ENCODE data around the gene CTDSP2.
"Not testable (repeated sequence)": the region's sequence is repeated elsewhere in the genome, so short reads cannot be mapped to it uniquely, and the experiment has no call there.

The CTDSP2 gene

GRCh38 chr12:57881475-57881874, 34.9 kb upstream of the CTDSP2 start:
- no peak for DNase-seq (ENCODE audit: low read depth)
- no peak for TF ChIP-seq CTCF (IDR thresholded peaks at IDR 0.05; ENCODE audit: control insufficient read depth, insufficient read depth, low read depth, low read length, missing control alignments)
- H3K4me3 ChIP-seq (ENCODE audit: control insufficient read depth, low read depth, low read length): no peak overlapping the region

GRCh38 chr12:57881035-57881434, 34.5 kb upstream of the CTDSP2 start:
- H3K4me3 ChIP-seq (ENCODE audit: control insufficient read depth, low read depth, low read length); DNase-seq (ENCODE audit: low read depth): not testable (repeated sequence)

GRCh38 chr12:57877876-57878275, 31.3 kb upstream of the CTDSP2 start:
- no peak for DNase-seq (ENCODE audit: low read depth)
- no peak for TF ChIP-seq CTCF (IDR thresholded peaks at IDR 0.05; ENCODE audit: control insufficient read depth, insufficient read depth, low read depth, low read length, missing control alignments)
- no peak overlapping the region for H3K4me3 ChIP-seq (ENCODE audit: control insufficient read depth, low read depth, low read length)

GRCh38 chr12:57875753-57876547, 29.4 kb upstream of the CTDSP2 start:
- DNase-seq (ENCODE audit: low read depth): no peak
- H3K4me3 ChIP-seq (ENCODE audit: control insufficient read depth, low read depth, low read length): no peak overlapping the region
- TF ChIP-seq CTCF (IDR thresholded peaks at IDR 0.05; ENCODE audit: control insufficient read depth, insufficient read depth, low read depth, low read length, missing control alignments): no peak

GRCh38 chr12:57874166-57875108, 27.9 kb upstream of the CTDSP2 start:
- no peak for DNase-seq (ENCODE audit: low read depth)
- H3K4me3 ChIP-seq (ENCODE audit: control insufficient read depth, low read depth, low read length): no peak overlapping the region
- no peak for TF ChIP-seq CTCF (IDR thresholded peaks at IDR 0.05; ENCODE audit: control insufficient read depth, insufficient read depth, low read depth, low read length, missing control alignments)

GRCh38 chr12:57872362-57872761, 25.8 kb upstream of the CTDSP2 start:
- DNase-seq (ENCODE audit: low read depth): no peak
- no peak overlapping the region for H3K4me3 ChIP-seq (ENCODE audit: control insufficient read depth, low read depth, low read length)
- no peak for TF ChIP-seq CTCF (IDR thresholded peaks at IDR 0.05; ENCODE audit: control insufficient read depth, insufficient read depth, low read depth, low read length, missing control alignments)

GRCh38 chr12:57869927-57870318, 23.4 kb upstream of the CTDSP2 start:
- no peak for TF ChIP-seq CTCF (IDR thresholded peaks at IDR 0.05; ENCODE audit: control insufficient read depth, insufficient read depth, low read depth, low read length, missing control alignments)
- no peak overlapping the region for H3K4me3 ChIP-seq (ENCODE audit: control insufficient read depth, low read depth, low read length)
- no peak for DNase-seq (ENCODE audit: low read depth)

All from AG09309 (cell line).